T-cell (primary cell): ENCODE measurements around the gene RIPPLY3. TPM values are rescaled to one million over a fixed set of nuclear protein-coding genes. Genes with fewer than 3 reads are reported as not detected.

Experiments used
- ATAC-seq, 4 experiments: fragments of 200-7000 bp in 3 of 4; fragments of 150-1000 bp in 1 of 4; cut with Tn5 transposase; replicated peaks in 1 of 4; 1 replicate in 3 of 4; 2 replicates in 1 of 4; pipeline ENCODE4 v1.10.0; 2021; ENCODE audit warnings: moderate library complexity in 3 of 4, mild to moderate bottlenecking in 2 of 4, moderate number of reproducible peaks in 1 of 4
- CTCF ChIA-PET, 2 donors: fragments of 300-600 bp; sonication (Branson Sonifier 250); formaldehyde crosslinking; loops; one replicate each; lab custom pipeline; 2022; ENCODE audit warnings: antibody characterized with exemption in 2 of 2; lab: Charles Lee
- POLR2A ChIA-PET, 2 donors: fragments of 300-600 bp; sonication (Branson Sonifier 250); formaldehyde crosslinking; loops; one replicate each; lab custom pipeline; 2022; ENCODE audit warnings: antibody characterized with exemption in 2 of 2; lab: Charles Lee
- DNase-seq, 35 experiments: peaks; one replicate each; pipeline versions ENCODE4 v3.0.0 to v3.0.0-alpha.2; 2013 to 2023
- H3K27ac ChIP-seq: one replicate; pipeline ENCODE4 v1.5.1; 2013; ENCODE audit warnings: low read length
- H3K27me3 ChIP-seq, 2 experiments: replicated peaks in 1 of 2; 1 replicate in 1 of 2; 2 replicates in 1 of 2; pipeline versions ENCODE4 v1.6.1 to v1.7.0; 2013; ENCODE audit warnings: low read length in 1 of 2, mixed read lengths in 1 of 2; ENCODE audit not compliant: control insufficient read depth in 2 of 2, insufficient read depth in 2 of 2; ENCODE audit errors: extremely low read depth in 1 of 2
- H3K36me3 ChIP-seq, 2 donors: 1 replicate in 1 of 2; 2 replicates in 1 of 2; pipeline versions ENCODE4 v1.6.1 to v1.7.0; 2013; ENCODE audit warnings: low read length in 1 of 2; ENCODE audit not compliant: control insufficient read depth in 2 of 2, insufficient read depth in 1 of 2; ENCODE audit errors: extremely low read depth in 1 of 2
- H3K4me1 ChIP-seq, 2 experiments: 1 replicate in 1 of 2; 2 replicates in 1 of 2; pipeline versions ENCODE4 v1.6.1 to v1.7.0; 2013; ENCODE audit warnings: low read length in 2 of 2, mixed read lengths in 1 of 2; ENCODE audit not compliant: insufficient read depth in 2 of 2, control insufficient read depth in 1 of 2; ENCODE audit errors: extremely low read depth in 1 of 2
- H3K4me3 ChIP-seq, 2 donors: 1 replicate in 1 of 2; 2 replicates in 1 of 2; pipeline versions ENCODE4 v1.5.1 to v1.7.0; 2013; ENCODE audit warnings: mild to moderate bottlenecking in 2 of 2, low read length in 1 of 2, moderate library complexity in 1 of 2; ENCODE audit not compliant: control insufficient read depth in 1 of 2; ENCODE audit errors: extremely low read depth in 1 of 2
- H3K9me3 ChIP-seq: 2 replicates; pipeline ENCODE4 v1.7.0; 2013
- H3K27ac Mint-ChIP-seq, 2 donors: one replicate each; pipeline ENCODE4 v1.8.0; 2020 to 2021; ENCODE audit warnings: mild to moderate bottlenecking in 2 of 2, mixed read lengths in 2 of 2
- H3K27me3 Mint-ChIP-seq, 2 donors: one replicate each; pipeline ENCODE4 v1.8.0; 2021 to 2022; ENCODE audit warnings: mixed read lengths in 2 of 2
- H3K36me3 Mint-ChIP-seq: one replicate; pipeline ENCODE4 v1.8.0; 2021; ENCODE audit warnings: mixed read lengths
- H3K4me1 Mint-ChIP-seq, 3 donors: one replicate each; pipeline ENCODE4 v1.8.0; 2020 to 2022; ENCODE audit warnings: mixed read lengths in 3 of 3, mild to moderate bottlenecking in 1 of 3
- H3K4me3 Mint-ChIP-seq, 3 donors: one replicate each; pipeline ENCODE4 v1.8.0; 2020 to 2022; ENCODE audit warnings: mild to moderate bottlenecking in 3 of 3, mixed read lengths in 3 of 3, moderate library complexity in 3 of 3
- H3K9me3 Mint-ChIP-seq, 3 donors: one replicate each; pipeline ENCODE4 v1.8.0; 2020 to 2022; ENCODE audit warnings: mixed read lengths in 3 of 3
- WGBS: methylation state at CpG from one replicate; pipeline ENCODE4 v1.1.5; 2013; ENCODE audit warnings: missing lambda C conversion rate; ENCODE audit not compliant: insufficient coverage; 5-methylcytosine and 5-hydroxymethylcytosine counted together
- total RNA-seq, 35 experiments: library from RNA in 6 of 35; stranded (reverse) in 6 of 35; fragments of 120-200 nt in 1 of 35; gene quantifications; one replicate each; pipeline versions ENCODE4 v1.2.1 to v1.2.4 and lab custom pipeline; 2013 to 2026

The RIPPLY3 gene
- total RNA-seq, 5 donors from 2014 or later (not counting 1 experiment from before 2014, with no cell fraction given), result not detected

GRCh38 chr21:37036177-37036576, 29.7 kb downstream of the RIPPLY3 start:
- Mint-ChIP-seq H3K4me3 (no peak overlapping the region), H3K27me3 (peaks cover 2 to 3% of the 10 kb centered on the region in 2 donors), H3K36me3 (no peaks in the 10 kb centered on the region), H3K9me3 (no peaks in the 10 kb centered on the region), H3K4me1 (no peaks in the 10 kb centered on the region), H3K27ac (no peak overlapping the region)
- DNase-seq, result no peak
- ChIA-PET POLR2A (no interaction called here), CTCF (no interaction called here)
- H3K36me3 ChIP-seq, result no peaks in the 10 kb centered on the region
- peaks cover 0 to 7% of the 10 kb centered on the region in 2 experiments for H3K27me3 ChIP-seq
- no peaks in the 10 kb centered on the region for H3K9me3 ChIP-seq
- no peaks in the 10 kb centered on the region for H3K4me1 ChIP-seq
- no peak overlapping the region for H3K4me3 ChIP-seq
- no peak overlapping the region for H3K27ac ChIP-seq
- no peak for ATAC-seq
- WGBS, result no CpG with 5 or more reads among the region's 4 CpGs

DNA sequence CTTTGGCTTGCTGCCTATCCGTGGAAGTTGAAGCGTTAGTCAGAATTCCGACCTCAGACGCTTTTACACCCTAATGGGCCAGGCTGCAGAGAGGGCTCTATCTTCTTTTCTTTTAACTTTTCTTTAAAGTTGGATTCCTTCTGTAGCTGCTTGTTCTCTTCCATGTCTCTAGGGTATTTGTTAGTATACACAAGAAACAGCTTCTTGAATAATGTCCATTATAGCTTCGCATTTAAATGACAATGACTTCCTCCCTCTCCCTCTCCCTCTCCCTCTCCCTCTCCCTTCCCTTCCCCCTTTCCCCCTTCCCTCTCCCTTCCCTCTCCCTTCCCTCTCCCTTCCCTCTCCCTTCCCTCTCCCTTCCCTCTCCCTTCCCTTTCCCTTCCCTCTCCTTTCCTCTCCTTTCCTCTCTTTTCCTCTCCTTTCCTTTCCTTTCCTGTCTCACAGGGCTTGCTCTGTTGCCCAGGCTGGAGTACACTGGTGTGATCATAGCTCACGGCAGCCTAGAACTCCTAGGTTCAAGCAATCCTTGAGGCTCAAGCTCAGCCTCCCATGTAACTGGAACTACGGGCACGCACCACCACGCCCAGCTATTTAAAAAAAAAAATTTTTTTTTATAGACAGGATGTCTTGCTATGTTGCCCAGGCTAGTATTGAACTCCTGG, 33.0 kb downstream of the RIPPLY3 start:
- Mint-ChIP-seq H3K27me3 (peaks cover 0 to 5% of the 10 kb centered on the region in 2 donors), H3K4me1 (no peaks in the 10 kb centered on the region), H3K4me3 (no peak overlapping the region), H3K36me3 (no peaks in the 10 kb centered on the region), H3K9me3 (no peaks in the 10 kb centered on the region), H3K27ac (no peak overlapping the region)
- Histone ChIP-seq H3K27me3 (peaks cover 0 to 30% of the 10 kb centered on the region in 2 experiments), H3K36me3 (no peaks in the 10 kb centered on the region), H3K4me1 (peaks cover 3 to 4% of the 10 kb centered on the region in 2 experiments), H3K27ac (no peak overlapping the region), H3K4me3 (no peak overlapping the region), H3K9me3 (no peaks in the 10 kb centered on the region)
- ATAC-seq (no peak), DNase-seq (no peak)
- no CpG with 5 or more reads among the region's 9 CpGs for WGBS
- POLR2A ChIA-PET, result interaction anchor here in 1 of 2 donors (0.6 kb wide), 1 partner anchor 133 kb away, joined by 7 read pairs; no protein-coding TSS in a partner anchor
- CTCF ChIA-PET, result no interaction called here

DNA sequence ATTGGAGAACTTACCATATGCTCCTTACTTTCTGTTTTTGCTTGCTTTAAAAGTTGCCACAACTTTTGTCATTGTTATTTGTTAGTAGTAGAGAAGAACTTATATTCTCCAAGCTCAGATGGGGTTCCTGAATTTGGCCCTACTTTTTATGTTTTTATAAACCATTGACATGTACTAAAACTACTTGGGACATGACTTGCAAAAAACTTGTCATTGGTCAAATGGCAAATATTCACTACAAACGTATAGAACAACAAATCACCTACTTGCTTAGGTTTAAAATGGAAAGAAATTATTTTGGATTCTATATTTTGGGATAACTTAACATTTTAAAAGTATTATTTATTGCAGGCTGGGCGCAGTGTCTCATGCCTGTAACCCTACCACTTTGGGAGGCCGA, 33.7 kb downstream of the RIPPLY3 start:
- Histone ChIP-seq H3K27ac (no peak overlapping the region), H3K9me3 (no peaks in the 10 kb centered on the region), H3K36me3 (no peaks in the 10 kb centered on the region), H3K4me1 (peaks cover 7 to 11% of the 10 kb centered on the region in 2 experiments), H3K4me3 (no peak overlapping the region), H3K27me3 (peaks cover 0 to 28% of the 10 kb centered on the region in 2 experiments)
- DNase-seq, result no peak
- no peak overlapping the region for H3K27ac Mint-ChIP-seq
- no peaks in the 10 kb centered on the region for H3K9me3 Mint-ChIP-seq
- ChIA-PET POLR2A (interaction anchor here in 1 of 2 donors (0.6 kb wide), 1 partner anchor 134 kb away, joined by 7 read pairs; no protein-coding TSS in a partner anchor), CTCF (no interaction called here)
- no peak for ATAC-seq
- H3K27me3 Mint-ChIP-seq, result peaks cover 0 to 4% of the 10 kb centered on the region in 2 donors
- peaks cover 1 to 6% (median 5%) of the 10 kb centered on the region in 3 donors for H3K4me1 Mint-ChIP-seq
- no CpG with 5 or more reads among the region's 3 CpGs for WGBS
- H3K36me3 Mint-ChIP-seq, result no peaks in the 10 kb centered on the region
- no peak overlapping the region for H3K4me3 Mint-ChIP-seq

- no peak for ATAC-seq
- 88% methylated on average over 1 of the region's 4 CpGs for WGBS
- peaks cover 7 to 11% (median 10%) of the 10 kb centered on the region in 3 donors for H3K4me1 Mint-ChIP-seq
These were observed 35.3 kb downstream of the RIPPLY3 start for GRCh38 chr21:37041706-37042271.

GRCh38 chr21:37043818-37044217, 37.3 kb downstream of the RIPPLY3 start:
- peaks cover 0 to 4% of the 10 kb centered on the region in 2 donors for H3K27me3 Mint-ChIP-seq
- Histone ChIP-seq H3K36me3 (no peaks in the 10 kb centered on the region), H3K9me3 (no peaks in the 10 kb centered on the region), H3K27ac (no peak overlapping the region), H3K4me3 (no peak overlapping the region), H3K27me3 (peaks cover 0 to 37% of the 10 kb centered on the region in 2 experiments), H3K4me1 (peaks cover 13 to 14% of the 10 kb centered on the region in 2 experiments)
- ATAC-seq (no peak), DNase-seq (no peak)
- no peak overlapping the region for H3K4me3 Mint-ChIP-seq
- peaks cover 7 to 11% (median 10%) of the 10 kb centered on the region in 3 donors for H3K4me1 Mint-ChIP-seq
- CTCF ChIA-PET, result no interaction called here
- H3K9me3 Mint-ChIP-seq, result no peaks in the 10 kb centered on the region
- no peak overlapping the region for H3K27ac Mint-ChIP-seq
- POLR2A ChIA-PET, result no interaction called here
- H3K36me3 Mint-ChIP-seq, result no peaks in the 10 kb centered on the region
- WGBS, result 87% methylated on average over 6 of the region's 6 CpGs

More at GRCh38 chr21:37041706-37042271, 35.3 kb downstream of the RIPPLY3 start:
- DNase-seq, result no peak
- Mint-ChIP-seq H3K36me3 (no peaks in the 10 kb centered on the region), H3K4me3 (no peak overlapping the region), H3K27ac (no peak overlapping the region), H3K9me3 (no peaks in the 10 kb centered on the region), H3K27me3 (peaks cover 0 to 4% of the 10 kb centered on the region in 2 donors)
- CTCF ChIA-PET, result no interaction called here
- H3K4me1 ChIP-seq, result peaks cover 13 to 14% of the 10 kb centered on the region in 2 experiments
- no peaks in the 10 kb centered on the region for H3K36me3 ChIP-seq
- H3K4me3 ChIP-seq, result no peak overlapping the region
- POLR2A ChIA-PET, result no interaction called here
- no peaks in the 10 kb centered on the region for H3K9me3 ChIP-seq
- no peak overlapping the region for H3K27ac ChIP-seq
- H3K27me3 ChIP-seq, result peaks cover 0 to 29% of the 10 kb centered on the region in 2 experiments

DNA sequence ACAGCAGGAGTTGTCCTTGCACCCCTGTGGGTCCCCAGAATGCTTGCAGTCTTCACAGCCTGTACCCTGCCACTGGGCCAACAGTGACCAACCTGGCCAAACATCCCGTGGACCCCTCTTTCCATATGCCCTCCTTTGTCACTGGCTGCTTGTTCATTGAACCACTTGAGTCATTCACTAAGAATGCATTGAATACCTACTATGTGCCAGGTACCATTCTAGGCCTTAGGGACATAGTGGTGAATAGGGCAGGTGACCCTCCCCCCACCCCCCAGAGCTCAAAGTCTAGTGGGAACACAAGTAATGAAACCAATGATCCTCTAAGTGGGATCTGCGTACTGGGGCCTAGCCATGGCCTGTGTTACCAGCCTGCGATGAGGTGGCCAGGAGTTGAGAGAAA, 38.1 kb downstream of the RIPPLY3 start:
- CTCF ChIA-PET, result no interaction called here
- no peaks in the 10 kb centered on the region for H3K36me3 ChIP-seq
- WGBS, result no CpG with 5 or more reads among the region's 3 CpGs
- H3K27ac Mint-ChIP-seq, result no peak overlapping the region
- no peaks in the 10 kb centered on the region for H3K9me3 ChIP-seq
- H3K27me3 ChIP-seq, result peaks cover 0 to 37% of the 10 kb centered on the region in 2 experiments
- H3K4me3 ChIP-seq, result no peak overlapping the region
- H3K9me3 Mint-ChIP-seq, result no peaks in the 10 kb centered on the region
- DNase-seq, result no peak
- H3K36me3 Mint-ChIP-seq, result no peaks in the 10 kb centered on the region
- H3K27ac ChIP-seq, result no peak overlapping the region
- peaks cover 13 to 14% of the 10 kb centered on the region in 2 experiments for H3K4me1 ChIP-seq
- no peak for ATAC-seq
- H3K4me1 Mint-ChIP-seq, result peaks cover 7 to 11% (median 10%) of the 10 kb centered on the region in 3 donors
- peaks cover 0 to 4% of the 10 kb centered on the region in 2 donors for H3K27me3 Mint-ChIP-seq
- POLR2A ChIA-PET, result interaction anchor here in 1 of 2 donors (0.6 kb wide), 1 partner anchor 571 kb away, joined by 3 read pairs; no protein-coding TSS in a partner anchor
- H3K4me3 Mint-ChIP-seq, result no peak overlapping the region
